Occipital lobe (tissue), 2 donors: ENCODE results near the gene CSRP3. TPM values are rescaled to one million over a fixed set of nuclear protein-coding genes. Genes with fewer than 3 reads are reported as not detected.

Experiments used
- DNase-seq: peaks from one replicate; lab custom pipeline; 2025; lab: John Stamatoyannopoulos, UW
- total RNA-seq: library from RNA; depleted of rRNA; stranded (reverse); fragments of >200 nt; gene quantifications from one replicate; pipeline ENCODE4 v1.2.3, GENCODE V29; 2014

The CSRP3 gene
- total RNA-seq: 0.31 TPM

- no peak for DNase-seq
Observed at GRCh38 chr11:19201737-19202605, at the start of gene CSRP3. TSS of gene CSRP3 (minus strand) at chr11:19201983. CDS start at chr11:19192448, 9,535 bp downstream.

GRCh38 chr11:19251577-19251976, 49.8 kb upstream of the CSRP3 start:
- no peak for DNase-seq

- no peak for DNase-seq
Observed at GRCh38 chr11:19246816-19247215, 45.0 kb upstream of the CSRP3 start.

- DNase-seq: no peak
Observed at GRCh38 chr11:19245351-19245750, 43.6 kb upstream of the CSRP3 start.

- no peak for DNase-seq
Observed at GRCh38 chr11:19244621-19245020, 42.8 kb upstream of the CSRP3 start.

- no peak for DNase-seq
Observed at GRCh38 chr11:19244084-19244483, 42.3 kb upstream of the CSRP3 start.

GRCh38 chr11:19243613-19244012, 41.8 kb upstream of the CSRP3 start:
- DNase-seq: no peak

GRCh38 chr11:19243143-19243542, 41.4 kb upstream of the CSRP3 start:
- no peak for DNase-seq

- DNase-seq: no peak
Observed at GRCh38 chr11:19242179-19242932, 40.6 kb upstream of the CSRP3 start.

GRCh38 chr11:19241260-19242178, 39.7 kb upstream of the CSRP3 start:
- DNase-seq: no peak

- peak; percentile 90 for DNase-seq
Observed at GRCh38 chr11:19240420-19241259, 38.9 kb upstream of the CSRP3 start, which contains the start of gene E2F8. TSS of gene E2F8 (minus strand) at chr11:19240945. CDS start at chr11:19240121, 824 bp downstream.

GRCh38 chr11:19239039-19239438, 37.3 kb upstream of the CSRP3 start:
- DNase-seq: no peak

- DNase-seq: no peak
Observed at GRCh38 chr11:19237813-19238212, 36.0 kb upstream of the CSRP3 start.

- no peak for DNase-seq
Observed at GRCh38 chr11:19237381-19237780, 35.6 kb upstream of the CSRP3 start.

GRCh38 chr11:19234231-19234817, 32.5 kb upstream of the CSRP3 start:
- no peak for DNase-seq

GRCh38 chr11:19232910-19233503, 31.2 kb upstream of the CSRP3 start:
- DNase-seq: no peak

- DNase-seq: no peak
Observed at GRCh38 chr11:19229671-19230070, 27.9 kb upstream of the CSRP3 start.

- no peak for DNase-seq
Observed at GRCh38 chr11:19228968-19229367, 27.2 kb upstream of the CSRP3 start.

GRCh38 chr11:19226378-19227195, 24.8 kb upstream of the CSRP3 start:
- DNase-seq: no peak
